HG02642 (cell line): Measurements from ENCODE around the gene GMPS.
"Not testable (repeated sequence)": the region's sequence is repeated elsewhere in the genome, so short reads cannot be mapped to it uniquely, and the experiment has no call there.

ENCODE experiments used
- ATAC-seq: cut with Tn5 transposase; IDR thresholded peaks from one replicate; pipeline ENCODE4 v1.9.1; 2021; ENCODE audit warnings: mild to moderate bottlenecking; ENCODE audit not compliant: unreplicated experiment, poor library complexity

The GMPS gene

GRCh38 chr3:155934230-155934629 lies 63.8 kb downstream of the GMPS start:
- no peak for ATAC-seq

DNA sequence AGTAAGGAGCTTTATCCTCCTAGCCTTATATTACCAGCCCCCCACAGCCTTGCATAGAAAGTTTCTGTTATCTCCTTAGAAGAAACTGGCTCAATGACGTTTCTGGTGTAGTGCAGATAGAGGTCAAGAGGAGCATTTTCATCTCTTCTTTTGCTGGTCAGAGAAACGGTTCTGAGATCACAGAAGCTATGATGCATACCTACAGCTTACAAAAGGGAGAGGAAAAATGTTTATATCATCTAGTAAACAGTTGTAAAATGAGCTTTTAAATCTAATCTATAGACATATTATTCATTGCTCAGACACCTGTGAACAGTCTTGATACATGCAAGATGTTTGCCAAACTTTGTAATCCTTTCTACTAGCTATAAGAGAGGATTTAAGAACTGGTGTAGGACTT lies 68.0 kb downstream of the GMPS start:
- ATAC-seq, result no peak

- no peak for ATAC-seq
Observed at GRCh38 chr3:155941354-155941753, 70.9 kb downstream of the GMPS start.

DNA sequence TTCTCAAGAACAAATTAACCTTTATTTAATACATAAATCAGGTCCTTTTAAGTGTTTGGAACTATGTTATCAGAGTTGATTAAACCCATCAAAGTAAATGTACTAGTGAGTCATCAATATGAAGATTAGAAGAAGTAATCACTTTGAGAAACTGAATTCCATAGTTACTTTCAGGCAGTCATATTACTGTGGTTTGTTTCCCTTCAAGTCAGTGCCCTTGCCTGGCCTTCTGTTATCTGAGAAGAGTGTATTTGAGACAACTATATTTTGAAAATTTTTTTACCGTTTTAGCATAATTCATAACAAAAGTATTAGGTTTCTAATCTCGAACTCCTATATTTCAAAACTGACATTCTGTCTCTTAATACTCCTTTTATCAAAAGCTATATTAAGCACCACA lies 73.6 kb downstream of the GMPS start:
- no peak for ATAC-seq

DNA sequence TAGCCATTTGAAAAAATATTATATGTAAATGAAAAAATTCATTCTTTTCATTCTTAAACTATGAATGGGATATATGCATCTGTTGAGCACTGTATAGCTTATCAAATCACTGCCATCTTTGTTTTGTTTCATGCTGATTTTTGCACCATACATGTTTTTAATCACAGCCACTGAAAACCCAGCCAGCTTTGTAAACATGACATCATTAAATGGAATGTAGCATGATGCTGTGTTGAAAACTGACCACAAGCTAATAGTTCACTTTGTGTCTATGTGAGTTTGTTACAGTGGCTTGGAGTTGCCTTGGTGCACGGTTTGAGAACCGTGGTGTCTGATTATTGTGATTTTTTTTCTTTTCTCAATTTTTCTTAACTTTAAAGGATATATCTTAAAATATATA lies 75.7 kb downstream of the GMPS start:
- no peak for ATAC-seq

- no peak for ATAC-seq
Observed at GRCh38 chr3:155948476-155948875, 78.0 kb downstream of the GMPS start.

DNA sequence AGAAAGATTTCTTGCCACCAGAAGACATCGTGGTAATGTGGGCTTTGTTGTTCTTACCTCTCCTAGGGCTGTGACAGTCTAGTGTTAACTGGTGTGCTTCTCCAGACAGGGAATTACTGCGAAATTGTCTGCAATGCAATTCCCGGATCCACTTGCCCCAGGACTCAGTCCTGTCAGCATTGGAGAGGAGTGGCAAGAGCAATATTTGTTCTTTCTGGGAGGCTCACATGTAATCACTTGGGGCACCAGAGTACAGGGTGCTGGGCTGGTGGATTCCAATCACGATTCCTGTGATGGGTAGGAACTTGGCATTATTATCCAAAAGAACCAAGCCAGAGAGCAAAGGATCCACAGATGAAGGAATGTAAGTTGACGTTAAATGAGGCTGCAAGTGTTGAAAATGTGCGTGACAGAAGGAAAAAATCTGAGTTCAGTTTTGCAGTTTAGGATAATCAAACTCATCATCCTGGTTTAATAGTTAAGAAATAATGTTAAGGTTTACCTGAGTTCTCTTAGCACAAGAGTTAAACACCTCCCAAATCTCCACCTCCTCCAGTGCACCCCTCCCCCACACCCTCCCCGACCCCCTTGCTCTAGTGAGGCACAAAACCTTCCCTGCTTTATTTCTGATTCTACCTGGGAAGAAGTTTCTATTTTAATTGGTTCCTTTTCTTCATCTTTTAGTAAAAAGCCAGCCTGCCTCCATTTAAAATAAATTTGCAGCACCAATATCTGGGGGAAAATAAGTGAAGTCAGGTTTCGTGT lies 79.2 kb downstream of the GMPS start:
- no peak for ATAC-seq

DNA sequence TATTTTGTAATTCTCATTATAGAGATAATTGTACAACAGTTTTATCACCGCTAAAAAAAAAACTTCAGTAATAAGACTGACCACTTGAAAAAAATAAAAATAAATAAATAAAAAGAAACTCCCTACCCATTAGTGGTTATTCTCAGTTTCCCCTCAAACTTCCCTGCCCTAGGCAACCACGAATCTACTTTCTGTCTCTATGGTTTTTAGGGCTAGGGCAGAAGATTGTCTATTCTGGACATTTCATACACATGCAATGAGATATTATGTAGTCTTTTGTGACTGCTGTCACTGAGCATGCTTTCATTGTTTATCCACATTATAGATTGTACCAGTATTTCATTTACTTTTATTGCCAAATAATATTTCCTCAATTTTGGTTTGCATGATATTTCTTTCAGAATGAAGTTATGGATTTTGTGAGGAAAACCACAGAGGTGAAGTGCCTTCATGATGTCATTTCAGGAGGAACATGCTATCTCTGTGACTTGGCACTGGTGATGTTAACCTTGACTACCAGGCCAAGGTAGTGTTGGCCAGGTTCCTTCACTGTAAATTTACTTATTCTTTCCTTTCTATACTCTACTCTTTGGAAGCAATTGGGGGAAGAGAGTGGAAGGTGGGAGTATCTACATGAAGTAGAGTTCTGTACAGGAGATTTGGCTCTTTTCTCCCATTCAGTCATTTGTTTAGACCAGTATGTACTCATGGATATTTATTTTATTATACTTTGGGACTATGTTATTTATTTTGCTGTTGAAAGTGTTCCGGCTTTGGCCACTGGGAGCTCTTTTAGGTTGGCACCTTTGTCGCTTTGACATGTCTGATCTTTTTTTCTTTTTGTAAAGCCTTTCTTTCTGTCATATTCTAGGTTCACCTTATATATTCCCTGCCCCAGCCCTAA lies 86.3 kb downstream of the GMPS start:
- ATAC-seq, result no peak

DNA sequence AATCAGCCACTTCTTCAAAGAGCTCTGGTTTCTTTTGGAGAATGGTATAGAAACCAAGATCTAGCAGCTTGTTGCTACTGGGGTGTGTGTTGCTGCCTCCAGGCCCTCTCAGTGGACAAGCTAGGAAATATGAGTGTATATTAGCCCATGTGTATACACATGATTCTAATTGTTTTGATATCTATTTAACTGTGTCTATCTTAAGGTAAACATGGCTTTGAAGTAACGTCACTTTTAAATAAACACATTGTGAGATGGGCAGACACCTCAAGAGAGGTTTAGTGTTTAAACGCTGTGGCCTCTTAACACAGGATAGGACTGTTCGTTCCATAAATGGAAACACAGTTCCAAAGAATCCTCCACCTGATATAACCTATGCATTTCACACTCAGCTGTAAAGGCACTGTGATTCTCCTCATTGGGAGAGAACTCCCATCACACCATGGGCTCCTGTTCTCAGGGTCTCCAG lies 87.0 kb downstream of the GMPS start:
- no peak for ATAC-seq

GRCh38 chr3:155958676-155959075 lies 88.2 kb downstream of the GMPS start:
- ATAC-seq, result no peak

DNA sequence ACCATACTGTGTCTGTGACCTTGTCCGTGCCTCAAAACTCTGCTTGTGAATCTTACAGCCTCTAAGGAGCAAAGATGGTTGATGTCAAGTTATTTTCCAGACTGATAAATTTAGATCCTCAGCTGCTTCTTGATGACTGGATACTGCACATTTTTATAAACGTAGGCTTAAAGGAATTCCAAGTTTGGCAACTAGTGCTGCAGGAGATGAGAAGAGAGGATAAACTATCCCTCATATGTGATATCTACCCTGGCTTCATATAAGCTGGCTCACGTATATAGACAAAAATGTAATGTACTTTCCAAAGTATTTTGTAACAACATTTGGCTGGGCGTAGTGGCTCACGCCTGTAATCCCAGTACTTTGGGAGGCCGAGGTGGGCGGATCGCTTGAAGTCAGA lies 89.6 kb downstream of the GMPS start:
- ATAC-seq, result no peak

- not testable (repeated sequence) for ATAC-seq
Observed at GRCh38 chr3:155961044-155961443, 90.6 kb downstream of the GMPS start.

GRCh38 chr3:155963570-155963969 lies 93.1 kb downstream of the GMPS start:
- no peak for ATAC-seq

- no peak for ATAC-seq
Observed at GRCh38 chr3:155970398-155970797, 99.9 kb downstream of the GMPS start.

DNA sequence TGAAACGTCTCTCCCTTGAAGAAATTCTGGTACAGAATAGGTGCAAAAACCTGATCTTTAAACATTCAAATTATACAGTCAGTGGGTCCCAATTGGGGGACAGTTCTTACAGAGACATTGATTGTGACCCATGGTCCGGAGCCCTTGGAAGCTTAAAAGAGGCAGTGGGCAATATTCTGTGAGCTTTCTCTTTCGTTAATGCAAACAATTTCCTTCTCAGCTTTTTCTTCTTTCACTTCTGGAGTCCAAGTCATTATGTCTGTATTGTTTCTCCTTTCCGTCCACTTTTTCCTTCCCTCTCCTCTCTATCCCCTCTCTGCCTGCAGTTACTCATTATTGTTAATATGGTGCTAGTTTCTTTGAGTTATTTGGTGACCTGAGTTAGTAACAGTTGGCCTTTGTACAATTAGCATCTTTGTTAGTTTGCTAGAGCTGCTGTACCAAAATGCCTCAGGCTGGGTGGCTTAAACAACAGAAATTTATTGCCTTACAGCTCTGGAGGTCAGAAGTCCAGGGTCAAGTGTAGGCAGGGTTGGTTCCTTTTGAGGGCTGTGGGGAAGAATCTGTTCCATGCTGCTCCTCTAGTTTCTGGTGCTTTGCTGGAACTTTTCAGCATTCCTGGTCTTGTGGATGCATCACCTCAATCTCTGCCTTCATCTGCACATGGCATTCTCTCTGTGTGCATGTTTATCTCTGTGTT lies 102.6 kb downstream of the GMPS start:
- no peak for ATAC-seq

- ATAC-seq, result no peak
Observed at GRCh38 chr3:155978324-155978723, 107.9 kb downstream of the GMPS start.

DNA sequence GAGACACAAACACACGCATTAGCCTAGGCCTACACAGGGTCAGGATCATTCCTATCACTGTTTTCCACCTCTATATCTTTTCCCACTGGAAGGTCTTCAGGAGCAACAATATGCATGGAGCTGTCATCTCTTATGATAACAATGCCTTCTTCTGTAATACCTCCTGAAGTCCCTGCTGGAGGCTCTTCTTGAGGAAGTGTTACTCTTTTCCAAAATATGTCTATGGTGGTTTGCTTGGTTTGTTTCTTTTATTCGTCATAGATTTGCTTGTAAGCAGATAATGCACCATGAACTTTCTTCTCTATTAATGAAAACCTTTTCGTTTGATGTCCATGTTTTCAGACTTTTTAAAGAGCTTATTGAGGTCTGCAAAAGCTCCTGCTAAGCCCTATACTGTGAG lies 109.3 kb downstream of the GMPS start:
- ATAC-seq, result no peak

- no peak for ATAC-seq
Observed at GRCh38 chr3:155981669-155982068, 111.2 kb downstream of the GMPS start.

DNA sequence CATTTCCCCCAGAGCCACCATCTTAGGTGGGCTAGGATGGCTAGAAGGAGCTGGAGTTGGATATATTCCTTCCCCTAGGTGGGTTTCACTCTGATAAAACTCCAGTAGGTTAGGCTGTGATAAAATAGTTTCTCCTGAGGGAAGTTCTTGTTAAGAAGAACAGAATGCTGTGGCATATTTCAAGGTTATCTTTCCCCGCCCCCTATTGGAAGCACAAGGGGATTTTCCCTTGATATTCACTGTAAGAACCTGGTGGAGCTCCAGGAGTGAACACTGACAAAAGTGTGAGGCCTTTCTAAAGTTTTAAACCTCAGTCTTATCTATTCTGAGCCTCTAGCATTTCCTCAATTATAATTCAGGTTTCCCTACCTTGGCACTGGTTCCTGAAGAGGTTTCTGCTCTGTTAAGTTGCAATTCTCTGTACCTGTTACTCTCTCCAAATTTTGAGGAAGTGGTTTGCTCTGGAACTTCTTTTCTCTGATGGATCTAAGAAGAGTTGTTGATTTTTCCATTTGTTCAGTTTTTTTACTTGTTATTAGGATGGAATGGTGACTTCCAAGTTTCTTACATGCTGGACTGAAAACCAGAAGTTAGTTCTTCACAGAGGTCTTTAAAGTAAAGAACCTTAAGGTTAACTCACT lies 113.5 kb downstream of the GMPS start:
- no peak for ATAC-seq

DNA sequence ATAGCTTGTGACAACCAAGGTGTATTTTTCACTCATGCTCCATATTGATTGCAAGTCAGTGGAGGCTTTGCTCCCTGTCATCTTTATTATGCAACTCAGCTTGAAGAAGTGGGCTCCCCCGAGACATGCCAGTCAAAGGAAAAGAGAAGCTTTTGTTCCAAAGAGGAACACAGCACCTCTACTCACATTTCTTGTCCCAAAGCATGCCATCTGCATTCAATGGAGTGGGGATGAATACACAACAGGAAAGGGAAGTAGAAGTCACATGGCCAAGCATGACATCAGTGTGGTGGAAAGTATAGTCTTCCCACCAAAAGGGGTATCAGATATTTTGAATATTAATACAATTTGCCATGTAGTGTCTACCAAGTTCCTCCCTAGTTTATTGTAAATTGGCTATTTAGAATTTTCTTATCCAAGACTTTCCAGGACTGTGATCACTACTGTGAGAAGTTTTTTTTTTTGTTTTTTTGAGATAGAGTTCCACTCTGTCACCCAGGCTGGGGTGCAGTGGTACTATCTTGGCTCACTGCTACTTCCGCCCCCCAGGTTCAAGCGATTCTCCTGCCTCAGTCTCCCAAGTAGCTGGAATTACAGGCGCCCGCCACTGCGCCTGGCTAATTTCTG lies 114.5 kb downstream of the GMPS start:
- ATAC-seq, result no peak
